Kidney (tissue), 14 donors: ENCODE measurements around the gene SPZ1. TPM values are rescaled to one million over a fixed set of nuclear protein-coding genes. Genes with fewer than 3 reads are reported as not detected.
"Not testable (repeated sequence)": the region's sequence is repeated elsewhere in the genome, so short reads cannot be mapped to it uniquely, and the experiment has no call there.

Source experiments
- DNase-seq, 5 donors: peaks; one replicate each; pipeline ENCODE4 v3.0.0-alpha.2; 2013 to 2020
- FAIRE-seq: peaks from 2 replicates; lab custom pipeline; 2012; peaks lifted over from hg19 to GRCh38; lab: Jason Lieb, UNC
- H3K27ac ChIP-seq, 2 donors: one replicate each; pipeline ENCODE4 v1.7.0; 2013; ENCODE audit warnings: low read depth in 2 of 2, low read length in 2 of 2, inconsistent platforms in 1 of 2
- H3K27me3 ChIP-seq: one replicate; pipeline ENCODE4 v1.7.1; 2013; ENCODE audit warnings: low read length, inconsistent platforms; ENCODE audit not compliant: control insufficient read depth, insufficient read depth
- H3K36me3 ChIP-seq, 3 donors: one replicate each; pipeline versions ENCODE4 v1.7.0 to v1.7.1; 2013; ENCODE audit warnings: low read length in 3 of 3, control low read depth in 1 of 3, inconsistent platforms in 1 of 3; ENCODE audit not compliant: insufficient read depth in 3 of 3, control insufficient read depth in 2 of 3
- H3K4me1 ChIP-seq, 3 donors: one replicate each; pipeline versions ENCODE4 v1.7.0 to v1.7.1; 2013; ENCODE audit warnings: low read length in 3 of 3, inconsistent platforms in 1 of 3, low read depth in 1 of 3; ENCODE audit not compliant: control insufficient read depth in 2 of 3, insufficient read depth in 2 of 3
- H3K4me3 ChIP-seq, 3 donors: one replicate each; pipeline versions ENCODE4 v1.7.0 to v1.8.1; 2013; ENCODE audit warnings: low read length in 3 of 3, control low read depth in 1 of 3, inconsistent platforms in 1 of 3
- H3K9ac ChIP-seq, 3 donors: one replicate each; pipeline versions ENCODE4 v1.7.0 to v1.7.1; 2013; ENCODE audit warnings: low read length in 3 of 3, control low read depth in 1 of 3, inconsistent platforms in 1 of 3
- H3K9me3 ChIP-seq, 3 donors: one replicate each; pipeline versions ENCODE4 v1.7.0 to v1.7.1; 2013; ENCODE audit warnings: low read length in 3 of 3, control low read depth in 1 of 3, inconsistent platforms in 1 of 3; ENCODE audit not compliant: control insufficient read depth in 2 of 3, insufficient read depth in 1 of 3
- intact Hi-C: fragments of 100-400 bp; cut with DNase I; formaldehyde crosslinking; loops from one replicate; pipeline ENCODE4 v1.11.1; 2022
- polyA plus RNA-seq: library from polyadenylated mRNA; stranded (reverse); fragments of 350-450 nt; fragmentation: Illumina TruSeq; extraction: RNeasy Lipid Tissue Mini Kit (QIAGEN cat#74804); gene quantifications from one replicate; pipeline ENCODE4 v1.2.3, GENCODE V29; 2014; ENCODE audit warnings: low read depth, low replicate concordance; ENCODE audit not compliant: insufficient read depth
- total RNA-seq: library from RNA; stranded (reverse); fragmentation: NEBNext Ultra II Directional; extraction: Animal tissue kit (Norgen Biotek cat#: 25700); gene quantifications from one replicate; pipeline ENCODE4 v1.2.1, GENCODE V29; 2021
- TF ChIP-seq, protein P1 (sequence below): IDR thresholded peaks from 3 replicates; pipeline ENCODE4 v1.5.1; 2012; ENCODE audit warnings: mild to moderate bottlenecking, moderate library complexity, borderline replicate concordance; ENCODE audit not compliant: insufficient read depth; ENCODE audit errors: extremely low read depth
- donor health status: control.
- donor health status: control.
- donor health status: control.
- donor health status: control.
- donor health status: control.
- donor health status: DM: yes; HTN: yes; CAD: no.
- donor health status: Normal renal cell carcinoma (clear cell type).

The SPZ1 gene
- total and polyA plus RNA-seq, 2 donors from 2014 or later = not detected

- TF ChIP-seq, protein P1, sequence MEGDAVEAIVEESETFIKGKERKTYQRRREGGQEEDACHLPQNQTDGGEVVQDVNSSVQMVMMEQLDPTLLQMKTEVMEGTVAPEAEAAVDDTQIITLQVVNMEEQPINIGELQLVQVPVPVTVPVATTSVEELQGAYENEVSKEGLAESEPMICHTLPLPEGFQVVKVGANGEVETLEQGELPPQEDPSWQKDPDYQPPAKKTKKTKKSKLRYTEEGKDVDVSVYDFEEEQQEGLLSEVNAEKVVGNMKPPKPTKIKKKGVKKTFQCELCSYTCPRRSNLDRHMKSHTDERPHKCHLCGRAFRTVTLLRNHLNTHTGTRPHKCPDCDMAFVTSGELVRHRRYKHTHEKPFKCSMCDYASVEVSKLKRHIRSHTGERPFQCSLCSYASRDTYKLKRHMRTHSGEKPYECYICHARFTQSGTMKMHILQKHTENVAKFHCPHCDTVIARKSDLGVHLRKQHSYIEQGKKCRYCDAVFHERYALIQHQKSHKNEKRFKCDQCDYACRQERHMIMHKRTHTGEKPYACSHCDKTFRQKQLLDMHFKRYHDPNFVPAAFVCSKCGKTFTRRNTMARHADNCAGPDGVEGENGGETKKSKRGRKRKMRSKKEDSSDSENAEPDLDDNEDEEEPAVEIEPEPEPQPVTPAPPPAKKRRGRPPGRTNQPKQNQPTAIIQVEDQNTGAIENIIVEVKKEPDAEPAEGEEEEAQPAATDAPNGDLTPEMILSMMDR = no peak
- intact Hi-C loops = loop anchor here (10.0 kb wide), 1 partner anchor 205 kb away; no protein-coding TSS in a partner anchor
- H3K4me3 ChIP-seq = no peak overlapping the region
These were observed 20.2 kb upstream of the SPZ1 start for GRCh38 chr5:80299601-80300000.

GRCh38 chr5:80300125-80300524 is 19.7 kb upstream of the SPZ1 start:
- Histone ChIP-seq H3K27me3 (no peaks in the 10 kb centered on the region), H3K4me1 (no peaks in the 10 kb centered on the region), H3K9ac (no peak overlapping the region), H3K9me3 (no peaks in the 10 kb centered on the region), H3K27ac (no peak overlapping the region), H3K36me3 (no peaks in the 10 kb centered on the region), H3K4me3 (no peak overlapping the region)
- DNase-seq (no peak), FAIRE-seq (no peak)
- intact Hi-C loops = no loop called here
- TF ChIP-seq, protein P1 = no peak

More at GRCh38 chr5:80299601-80300000, 20.2 kb upstream of the SPZ1 start:
- DNase-seq (no peak), FAIRE-seq (no peak)
- Histone ChIP-seq H3K4me1 (no peaks in the 10 kb centered on the region), H3K27ac (no peak overlapping the region), H3K9me3 (no peaks in the 10 kb centered on the region), H3K27me3 (no peaks in the 10 kb centered on the region), H3K9ac (no peak overlapping the region), H3K36me3 (no peaks in the 10 kb centered on the region)

DNA sequence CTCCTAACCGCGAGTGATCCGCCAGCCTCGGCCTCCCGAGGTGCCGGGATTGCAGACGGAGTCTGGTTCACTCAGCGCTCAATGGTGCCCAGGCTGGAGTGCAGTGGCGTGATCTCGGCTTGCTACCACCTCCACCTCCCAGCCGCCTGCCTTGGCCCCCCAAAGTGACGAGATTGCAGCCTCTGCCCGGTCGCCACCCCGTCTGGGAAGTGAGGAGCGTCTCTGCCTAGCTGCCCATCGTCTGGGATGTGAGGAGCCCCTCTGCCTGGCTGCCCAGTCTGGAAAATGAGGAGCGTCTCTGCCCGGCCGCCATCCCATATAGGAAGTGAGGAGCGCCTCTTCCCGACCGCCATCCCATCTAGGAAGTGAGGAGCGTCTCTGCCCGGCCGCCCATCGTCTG is 19.0 kb upstream of the SPZ1 start:
- H3K36me3 ChIP-seq, DNase-seq, H3K4me1 ChIP-seq, H3K9me3 ChIP-seq, H3K9ac ChIP-seq, intact Hi-C loops, H3K27ac ChIP-seq, FAIRE-seq, H3K4me3 ChIP-seq, H3K27me3 ChIP-seq: not testable (repeated sequence)

- H3K4me1 ChIP-seq, intact Hi-C loops, H3K9me3 ChIP-seq, H3K27ac ChIP-seq, DNase-seq, H3K27me3 ChIP-seq, FAIRE-seq, H3K4me3 ChIP-seq, H3K36me3 ChIP-seq, H3K9ac ChIP-seq: not testable (repeated sequence)
These were observed 18.5 kb upstream of the SPZ1 start for GRCh38 chr5:80301342-80301741.

DNA sequence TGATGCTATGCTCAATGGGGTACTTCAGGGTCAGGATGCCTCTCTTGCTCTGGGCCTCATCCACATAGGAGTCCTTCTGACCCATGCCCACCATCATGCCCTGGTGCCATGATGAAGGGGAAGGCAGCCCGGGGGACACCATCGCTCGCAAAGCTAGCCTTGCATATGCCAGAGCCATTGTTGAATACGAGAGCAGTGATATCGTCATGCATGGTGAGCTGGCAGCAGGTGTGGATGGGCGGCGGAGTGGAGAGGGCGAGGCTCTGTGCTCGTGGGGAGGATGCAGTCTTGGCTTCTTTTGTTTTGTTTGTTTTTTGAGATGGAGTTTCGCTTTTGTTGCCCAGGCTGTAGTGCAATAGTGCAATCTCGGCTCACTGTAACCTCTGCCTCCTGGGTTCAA is 17.2 kb upstream of the SPZ1 start:
- no peaks in the 10 kb centered on the region for H3K36me3 ChIP-seq
- no peak overlapping the region for H3K4me3 ChIP-seq
- H3K27me3 ChIP-seq = no peaks in the 10 kb centered on the region
- TF ChIP-seq, protein P1 = no peak
- H3K27ac ChIP-seq = no peak overlapping the region
- no peaks in the 10 kb centered on the region for H3K9me3 ChIP-seq
- intact Hi-C loops = no loop called here
- no peak for DNase-seq
- H3K4me1 ChIP-seq = no peaks in the 10 kb centered on the region
- no peak for FAIRE-seq
- no peak overlapping the region for H3K9ac ChIP-seq
